Trophoblast cell (in vitro differentiated cells and primary cell): Measurements from ENCODE around the gene PPP4R1.

Experiments used
- DNase-seq, 2 donors: peaks; one replicate each; pipeline ENCODE4 v3.0.0-alpha.2; 2016
- H2AFZ ChIP-seq: 2 replicates; pipeline ENCODE4 v1.6.1; 2013; ENCODE audit warnings: low read length, moderate library complexity, mild to moderate bottlenecking; ENCODE audit not compliant: insufficient read depth, poor library complexity
- H2AK5ac ChIP-seq: 2 replicates; pipeline ENCODE4 v1.6.1; 2013; ENCODE audit warnings: mild to moderate bottlenecking, low read length
- H2BK120ac ChIP-seq: 2 replicates; pipeline ENCODE4 v1.6.1; 2013; ENCODE audit warnings: low read length, mild to moderate bottlenecking, moderate library complexity; ENCODE audit not compliant: insufficient read depth, poor library complexity
- H2BK12ac ChIP-seq: 2 replicates; pipeline ENCODE4 v1.6.1; 2013; ENCODE audit warnings: mild to moderate bottlenecking, low read length, moderate library complexity
- H2BK5ac ChIP-seq: 2 replicates; pipeline ENCODE4 v1.6.1; 2013; ENCODE audit warnings: low read length, low read depth, moderate library complexity, mild to moderate bottlenecking; ENCODE audit not compliant: poor library complexity
- H3K14ac ChIP-seq: 2 replicates; pipeline ENCODE4 v1.6.1; 2013; ENCODE audit warnings: mild to moderate bottlenecking, low read length
- H3K18ac ChIP-seq: 2 replicates; pipeline ENCODE4 v1.6.1; 2013; ENCODE audit warnings: mild to moderate bottlenecking, low read length
- H3K23ac ChIP-seq: 2 replicates; pipeline ENCODE4 v1.6.1; 2013; ENCODE audit warnings: low read length
- H3K27ac ChIP-seq: 2 replicates; pipeline ENCODE4 v1.5.1; 2013; ENCODE audit warnings: low read depth, mild to moderate bottlenecking, inconsistent platforms, low read length, moderate library complexity
- H3K27me3 ChIP-seq: 2 replicates; pipeline ENCODE4 v1.6.1; 2013; ENCODE audit warnings: inconsistent platforms, mild to moderate bottlenecking, low read length, moderate library complexity; ENCODE audit not compliant: insufficient read depth
- H3K36me3 ChIP-seq, 2 experiments: 1 replicate in 1 of 2; 2 replicates in 1 of 2; pipeline ENCODE4 v1.6.1; 2013; ENCODE audit warnings: low read length in 2 of 2, mild to moderate bottlenecking in 2 of 2, moderate library complexity in 1 of 2; ENCODE audit not compliant: insufficient read depth in 2 of 2, control insufficient read depth in 1 of 2
- H3K4ac ChIP-seq: 2 replicates; pipeline ENCODE4 v1.6.1; 2013; ENCODE audit warnings: low read depth, mild to moderate bottlenecking, low read length, moderate library complexity
- H3K4me1 ChIP-seq, 2 experiments: 1 replicate in 1 of 2; 2 replicates in 1 of 2; pipeline ENCODE4 v1.6.1; 2013; ENCODE audit warnings: low read length in 2 of 2, mild to moderate bottlenecking in 2 of 2, moderate library complexity in 1 of 2; ENCODE audit not compliant: insufficient read depth in 2 of 2, control insufficient read depth in 1 of 2
- H3K4me2 ChIP-seq: 2 replicates; pipeline ENCODE4 v1.6.1; 2013; ENCODE audit warnings: inconsistent platforms, mild to moderate bottlenecking, low read length, moderate library complexity
- H3K4me3 ChIP-seq: 2 replicates; pipeline ENCODE4 v1.5.1; 2013; ENCODE audit warnings: mild to moderate bottlenecking, low read depth, low read length, inconsistent platforms
- H3K79me1 ChIP-seq: one replicate; pipeline ENCODE4 v1.6.1; 2013; ENCODE audit warnings: low read length
- H3K79me2 ChIP-seq: 2 replicates; pipeline ENCODE4 v1.6.1; 2013; ENCODE audit warnings: low read length, mild to moderate bottlenecking; ENCODE audit not compliant: control insufficient read depth, insufficient read depth, poor library complexity
- H3K9ac ChIP-seq: 2 replicates; pipeline ENCODE4 v1.6.1; 2013; ENCODE audit warnings: mild to moderate bottlenecking, low read length
- H3K9me3 ChIP-seq: 2 replicates; pipeline ENCODE4 v1.6.1; 2013; ENCODE audit warnings: low read depth, mild to moderate bottlenecking, control low read depth, inconsistent platforms, low read length; ENCODE audit not compliant: insufficient read depth
- H4K12ac ChIP-seq: 2 replicates; pipeline ENCODE4 v1.6.1; 2013; ENCODE audit warnings: low read depth, mild to moderate bottlenecking, low read length, moderate library complexity
- H4K8ac ChIP-seq: 2 replicates; pipeline ENCODE4 v1.6.1; 2013; ENCODE audit warnings: low read depth, mild to moderate bottlenecking, low read length, moderate library complexity
- H4K91ac ChIP-seq: one replicate; pipeline ENCODE4 v1.6.1; 2013; ENCODE audit warnings: low read depth, mild to moderate bottlenecking, low read length, moderate library complexity
- WGBS: extraction: QIAGEN DNeasy Blood & Tissue Kit; methylation state at CpG from one replicate; pipeline ENCODE4 v1.1.7; 2013; ENCODE audit warnings: missing lambda C conversion rate; ENCODE audit not compliant: insufficient read length, insufficient coverage; ENCODE audit errors: extremely low coverage; 5-methylcytosine and 5-hydroxymethylcytosine counted together

The PPP4R1 gene

DNA sequence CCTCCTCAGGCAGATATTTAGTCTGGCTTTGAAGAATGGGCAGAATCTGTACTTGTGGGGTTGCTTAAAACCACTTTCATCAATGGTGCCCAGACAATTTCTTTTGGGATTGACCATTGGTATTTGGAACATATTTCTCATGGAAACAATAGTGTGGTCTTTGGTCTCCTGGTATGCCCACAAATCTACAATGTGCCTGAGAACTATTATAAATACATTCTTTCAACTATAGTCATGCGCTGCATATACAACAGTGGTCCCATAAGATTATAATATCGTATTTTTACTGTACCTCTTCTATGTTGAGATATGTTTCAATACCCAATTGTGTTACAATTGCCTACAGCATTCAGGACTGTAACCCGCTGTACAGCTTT lies 34.8 kb upstream of the PPP4R1 start:
- peaks cover 8% of the 10 kb centered on the region in 2 experiments for H3K4me1 ChIP-seq
- no peak overlapping the region for H4K12ac ChIP-seq
- H3K4ac ChIP-seq, result no peak overlapping the region
- peak overlapping the region; percentile 3 for H2AK5ac ChIP-seq
- H4K91ac ChIP-seq, result no peak overlapping the region
- H3K27me3 ChIP-seq, result no peaks in the 10 kb centered on the region
- no peak overlapping the region for H2AFZ ChIP-seq
- H4K8ac ChIP-seq, result no peak overlapping the region
- H2BK5ac ChIP-seq, result no peak overlapping the region
- H3K27ac ChIP-seq, result no peak overlapping the region
- no peak for DNase-seq
- H3K36me3 ChIP-seq, result no peaks in the 10 kb centered on the region
- H3K4me2 ChIP-seq, result no peak overlapping the region
- WGBS, result no CpG with 5 or more reads among the region's 3 CpGs
- H3K14ac ChIP-seq, result no peak overlapping the region
- H3K4me3 ChIP-seq, result no peak overlapping the region
- H3K23ac ChIP-seq, result no peak overlapping the region
- H3K79me1 ChIP-seq, result peaks cover 8% of the 10 kb centered on the region
- H2BK12ac ChIP-seq, result no peak overlapping the region
- H3K79me2 ChIP-seq, result no peaks in the 10 kb centered on the region
- H2BK120ac ChIP-seq, result no peak overlapping the region
- no peak overlapping the region for H3K9ac ChIP-seq
- no peaks in the 10 kb centered on the region for H3K9me3 ChIP-seq
- H3K18ac ChIP-seq, result no peak overlapping the region

DNA sequence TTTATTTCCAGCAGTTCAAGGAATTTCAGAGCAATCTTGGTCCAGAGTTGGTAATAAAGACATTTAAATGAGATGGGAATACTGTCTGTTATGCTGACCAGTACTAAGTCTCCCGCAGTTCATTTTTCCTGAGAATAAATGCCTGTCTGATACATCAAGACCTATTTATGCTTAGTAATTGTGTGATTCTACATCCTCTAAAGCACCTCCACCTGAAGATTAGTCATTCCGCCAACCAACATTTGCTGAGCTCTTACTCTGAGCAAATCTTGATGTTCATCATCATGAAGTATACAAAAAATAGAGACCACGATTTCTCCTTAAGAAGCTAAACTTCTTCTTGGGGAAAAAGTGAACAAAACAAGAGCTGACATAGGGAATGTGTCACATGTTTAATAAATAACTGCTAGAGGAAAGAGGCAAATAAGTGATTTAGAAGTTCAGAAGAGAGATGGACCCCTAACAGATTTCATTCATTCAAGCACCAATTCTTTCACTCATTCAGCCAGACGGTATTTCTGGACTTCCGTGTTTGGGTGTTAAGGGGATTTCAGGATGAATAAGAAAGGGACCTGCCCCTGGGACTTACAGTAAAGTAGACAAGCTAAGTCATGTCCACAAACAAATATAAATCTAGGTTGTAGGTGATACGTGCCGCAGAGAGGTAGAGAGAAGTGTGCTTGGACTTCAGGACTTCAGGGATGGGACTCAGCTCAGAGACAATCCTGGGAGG lies 34.2 kb upstream of the PPP4R1 start:
- Histone ChIP-seq H4K8ac (no peak overlapping the region), H3K4me3 (no peak overlapping the region), H3K36me3 (no peaks in the 10 kb centered on the region), H3K9ac (no peak overlapping the region), H3K18ac (no peak overlapping the region), H3K27ac (no peak overlapping the region), H3K4me2 (no peak overlapping the region), H3K9me3 (no peaks in the 10 kb centered on the region), H3K4me1 (peaks cover 8% of the 10 kb centered on the region in 2 experiments), H3K14ac (no peak overlapping the region), H2BK12ac (no peak overlapping the region), H2BK120ac (no peak overlapping the region), H2BK5ac (no peak overlapping the region), H3K4ac (no peak overlapping the region), H2AK5ac (no peak overlapping the region), H3K79me1 (peaks cover 8% of the 10 kb centered on the region), H4K91ac (no peak overlapping the region), H2AFZ (no peak overlapping the region), H3K27me3 (no peaks in the 10 kb centered on the region), H3K79me2 (no peaks in the 10 kb centered on the region), H4K12ac (no peak overlapping the region), H3K23ac (no peak overlapping the region)
- WGBS, result no CpG with 5 or more reads among the region's 7 CpGs
- DNase-seq, result no peak

DNA sequence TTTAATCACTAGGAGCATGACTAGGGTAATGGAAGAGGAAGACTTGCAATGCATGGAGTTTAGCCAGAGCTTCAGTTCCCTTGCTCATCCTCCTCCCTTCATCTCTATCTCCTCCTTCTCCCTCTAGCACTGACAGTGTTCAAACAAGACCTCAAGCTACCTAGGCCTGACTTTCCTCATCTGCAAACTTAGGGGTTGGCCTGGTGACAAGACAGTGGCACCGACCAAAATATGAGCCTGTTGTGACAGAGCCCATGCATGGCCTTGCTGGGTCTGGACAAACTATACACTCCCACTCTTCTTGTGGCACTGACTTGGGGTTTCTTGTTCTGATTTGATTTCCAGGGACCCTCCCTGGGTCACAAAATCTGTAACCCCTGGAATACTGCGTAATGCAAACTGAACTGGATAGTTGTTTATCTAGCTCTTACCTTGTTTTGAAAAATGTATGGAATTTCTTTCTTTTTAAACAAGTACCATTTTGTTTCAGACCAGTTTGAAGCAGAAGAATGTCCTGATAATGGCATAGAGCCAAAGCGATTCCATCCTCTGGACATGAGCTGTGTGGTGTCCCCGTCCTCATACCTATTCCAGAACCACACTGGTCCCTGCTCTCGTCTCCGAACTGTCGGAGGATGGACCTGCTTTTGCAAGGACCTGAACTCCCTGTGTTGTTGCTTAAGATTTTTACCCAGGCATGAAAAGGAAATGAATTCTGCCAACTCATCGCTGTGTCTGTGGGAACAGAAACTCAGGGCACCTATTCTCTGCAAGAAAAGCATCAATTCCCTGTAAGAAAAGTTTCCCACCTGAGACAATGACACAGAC lies 33.4 kb upstream of the PPP4R1 start:
- H3K36me3 ChIP-seq, result no peaks in the 10 kb centered on the region
- H3K27me3 ChIP-seq, result no peaks in the 10 kb centered on the region
- peak overlapping the region; percentile 75 for H2BK12ac ChIP-seq
- no peak overlapping the region for H4K8ac ChIP-seq
- H3K79me2 ChIP-seq, result no peaks in the 10 kb centered on the region
- peak overlapping the region; percentile 2 for H2BK5ac ChIP-seq
- H3K23ac ChIP-seq, result no peak overlapping the region
- no peaks in the 10 kb centered on the region for H3K9me3 ChIP-seq
- H2AFZ ChIP-seq, result peak overlapping the region; percentile 83
- H3K4me2 ChIP-seq, result no peak overlapping the region
- H2AK5ac ChIP-seq, result no peak overlapping the region
- DNase-seq, result peak in 1 of 2 donors; percentile 26
- peaks cover 11% of the 10 kb centered on the region for H3K79me1 ChIP-seq
- peaks cover 8 to 10% of the 10 kb centered on the region in 2 experiments for H3K4me1 ChIP-seq
- peak overlapping the region; percentile 6 for H3K18ac ChIP-seq
- peak overlapping the region; percentile 55 for H4K91ac ChIP-seq
- H3K14ac ChIP-seq, result peak overlapping the region; percentile 5
- H3K9ac ChIP-seq, result no peak overlapping the region
- no peak overlapping the region for H3K27ac ChIP-seq
- H4K12ac ChIP-seq, result no peak overlapping the region
- H3K4me3 ChIP-seq, result no peak overlapping the region
- peak overlapping the region; percentile 18 for H2BK120ac ChIP-seq
- WGBS, result no CpG with 5 or more reads among the region's 8 CpGs
- H3K4ac ChIP-seq, result no peak overlapping the region

DNA sequence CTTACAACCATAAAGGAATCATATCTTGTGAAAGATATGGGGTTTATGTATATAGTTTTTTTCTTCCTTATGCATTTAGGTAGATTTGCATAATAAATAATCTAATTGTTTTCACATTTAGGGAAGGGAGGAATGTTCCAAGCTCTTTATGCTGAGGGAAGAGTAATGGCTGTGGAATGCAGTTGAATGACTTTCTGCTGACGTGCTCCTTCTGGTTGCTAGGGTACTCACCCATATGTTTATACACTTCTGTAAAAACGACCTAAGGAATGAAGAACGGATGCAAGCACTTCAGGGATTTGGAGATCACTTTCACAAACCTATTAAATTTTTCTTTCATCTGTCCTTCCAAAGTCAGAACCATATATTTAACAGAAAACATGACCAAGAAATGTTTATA lies 29.2 kb upstream of the PPP4R1 start:
- H3K27me3 ChIP-seq, result no peaks in the 10 kb centered on the region
- no peak overlapping the region for H2AFZ ChIP-seq
- no peak overlapping the region for H3K18ac ChIP-seq
- no peak overlapping the region for H3K4ac ChIP-seq
- H2BK120ac ChIP-seq, result no peak overlapping the region
- no peak overlapping the region for H4K8ac ChIP-seq
- H2AK5ac ChIP-seq, result no peak overlapping the region
- H3K36me3 ChIP-seq, result no peaks in the 10 kb centered on the region
- no peaks in the 10 kb centered on the region for H3K79me2 ChIP-seq
- H3K4me3 ChIP-seq, result no peak overlapping the region
- no peak overlapping the region for H2BK12ac ChIP-seq
- no peak overlapping the region for H4K12ac ChIP-seq
- H2BK5ac ChIP-seq, result no peak overlapping the region
- H3K4me2 ChIP-seq, result no peak overlapping the region
- no peak overlapping the region for H4K91ac ChIP-seq
- H3K4me1 ChIP-seq, result peaks cover 9 to 10% of the 10 kb centered on the region in 2 experiments
- no peak overlapping the region for H3K9ac ChIP-seq
- peaks cover 16% of the 10 kb centered on the region for H3K79me1 ChIP-seq
- no CpG with 5 or more reads among the region's 3 CpGs for WGBS
- no peak overlapping the region for H3K23ac ChIP-seq
- peak; percentile 84 to 97 for DNase-seq
- no peaks in the 10 kb centered on the region for H3K9me3 ChIP-seq
- H3K27ac ChIP-seq, result no peak overlapping the region
- H3K14ac ChIP-seq, result no peak overlapping the region
